Heart left ventricle (tissue), 16 donors: Measurements from ENCODE around the gene GRPEL2. TPM values are rescaled to one million over a fixed set of nuclear protein-coding genes. Genes with fewer than 3 reads are reported as not detected.

ENCODE experiments used
- ATAC-seq, 4 donors: fragments of 200-7000 bp; cut with Tn5 transposase; one replicate each; pipeline ENCODE4 v1.9.1; 2020 to 2022; ENCODE audit warnings: moderate library complexity in 4 of 4, mild to moderate bottlenecking in 3 of 4, moderate number of reproducible peaks in 1 of 4
- DNase-seq, 5 donors: peaks; one replicate each; pipeline ENCODE4 v3.0.0-alpha.2; 2020
- H3K27ac ChIP-seq, 12 donors: fragments of 200-600 bp; sonication (generic) in 4 of 12; one replicate each; pipeline versions ENCODE4 v1.5.0 to v1.8.0; 2016 to 2022; ENCODE audit warnings: mild to moderate bottlenecking in 2 of 12
- H3K27me3 ChIP-seq, 9 donors: fragments of 200-600 bp; sonication (generic) in 2 of 9; one replicate each; pipeline versions ENCODE4 v1.5.1 to v1.8.0; 2016 to 2022; ENCODE audit warnings: mild to moderate bottlenecking in 3 of 9
- H3K36me3 ChIP-seq, 9 donors: fragments of 200-600 bp; sonication (generic) in 2 of 9; one replicate each; pipeline versions ENCODE4 v1.5.0 to v1.8.0; 2018 to 2022; ENCODE audit warnings: mild to moderate bottlenecking in 2 of 9
- H3K4me1 ChIP-seq, 12 donors: fragments of 200-600 bp; sonication (generic) in 4 of 12; one replicate each; pipeline versions ENCODE4 v1.5.0 to v1.8.0; 2016 to 2022; ENCODE audit warnings: mild to moderate bottlenecking in 3 of 12
- H3K4me3 ChIP-seq, 12 donors: fragments of 200-600 bp; sonication (generic) in 4 of 12; one replicate each; pipeline versions ENCODE4 v1.5.0 to v1.8.0; 2017 to 2022; ENCODE audit warnings: mild to moderate bottlenecking in 9 of 12, moderate library complexity in 4 of 12
- H3K9me3 ChIP-seq, 12 donors: fragments of 200-600 bp; sonication (generic) in 4 of 12; one replicate each; pipeline versions ENCODE4 v1.5.0 to v1.8.0; 2016 to 2022; ENCODE audit warnings: mild to moderate bottlenecking in 1 of 12
- CTCF ChIP-seq, 12 donors: fragments of 200-600 bp; sonication (generic) in 4 of 12; IDR thresholded peaks; one replicate each; pipeline versions ENCODE4 v1.5.0 to v1.8.0; 2018 to 2022; ENCODE audit warnings: antibody characterized with exemption in 12 of 12, mild to moderate bottlenecking in 5 of 12
- POLR2A ChIP-seq, 2 donors: fragments of 450-650 bp; IDR thresholded peaks; one replicate each; pipeline ENCODE4 v1.6.1; 2017; ENCODE audit warnings: antibody characterized with exemption in 2 of 2, mild to moderate bottlenecking in 2 of 2, moderate library complexity in 2 of 2
- WGBS, 4 donors: extraction: QIAGEN DNeasy Blood & Tissue Kit in 2 of 4; methylation state at CpG; one replicate each; pipeline versions ENCODE4 v1.1.5 to v1.1.7; 2013 to 2018; 5-methylcytosine and 5-hydroxymethylcytosine counted together
- intact Hi-C, 10 donors: fragments of 100-400 bp; cut with DNase I; formaldehyde crosslinking; loops; one replicate each; pipeline versions ENCODE4 v1.11.1 to v1.14.2; 2022
- polyA plus RNA-seq, 2 donors: library from polyadenylated mRNA; stranded (reverse); fragments of 200-250 nt; gene quantifications; one replicate each; pipeline ENCODE4 v1.2.3, GENCODE V29; 2013
- total RNA-seq, 9 donors: library from RNA; depleted of rRNA in 2 of 9; stranded (reverse); fragments of >200 nt in 2 of 9; fragmentation: NEBNext Ultra II Directional in 3 of 9; extraction: Animal tissue kit (Norgen Biotek cat#: 25700) in 3 of 9; gene quantifications; one replicate each; pipeline versions ENCODE4 v1.1.0 to v1.2.4, GENCODE V29; 2016 to 2023
- donor health status: ischemic (EF 13 %, LVEDD 7.1; RV severe dilation, severe dysfunction).
- donor health status: healthy with polysubstance abuse.
- donor health status: DM: no; HTN: yes; CAD: no.
- donor health status: DM: no; HTN: no; CAD: no.
- donor health status: ischemic (EF 25% LVEDD 6.9; RV normal size, moderate dysfunction).
- donor health status: ischemic (EF 25% LVEDD 5.7; RV mildly dilated, moderate dysfunction).
- donor health status: healthy.
- donor health status: DM: yes; HTN: yes; CAD: no.
- donor health status: ischemic (EF 35%, LVEDD 5.7; RV mildly dilated, moderate dysfunction).
- donor health status: nonischemic (EF 11% LVEDD 7.7; RV severe dilation, severe dysfunction).
- donor health status: DM: yes; HTN: yes; CAD: no.
- donor health status: PGD.
- donor health status: ischemic (EF 29% LVEDD 5.4; RV normal size, mild dysfunction).
- donor health status: nonischemic (EF 23%, LVEDD 6.1; RV moderate dilation, normal function).

The GRPEL2 gene
- total and polyA plus RNA-seq, 11 donors = 5.1 to 14.0 (median 9.3) TPM

DNA sequence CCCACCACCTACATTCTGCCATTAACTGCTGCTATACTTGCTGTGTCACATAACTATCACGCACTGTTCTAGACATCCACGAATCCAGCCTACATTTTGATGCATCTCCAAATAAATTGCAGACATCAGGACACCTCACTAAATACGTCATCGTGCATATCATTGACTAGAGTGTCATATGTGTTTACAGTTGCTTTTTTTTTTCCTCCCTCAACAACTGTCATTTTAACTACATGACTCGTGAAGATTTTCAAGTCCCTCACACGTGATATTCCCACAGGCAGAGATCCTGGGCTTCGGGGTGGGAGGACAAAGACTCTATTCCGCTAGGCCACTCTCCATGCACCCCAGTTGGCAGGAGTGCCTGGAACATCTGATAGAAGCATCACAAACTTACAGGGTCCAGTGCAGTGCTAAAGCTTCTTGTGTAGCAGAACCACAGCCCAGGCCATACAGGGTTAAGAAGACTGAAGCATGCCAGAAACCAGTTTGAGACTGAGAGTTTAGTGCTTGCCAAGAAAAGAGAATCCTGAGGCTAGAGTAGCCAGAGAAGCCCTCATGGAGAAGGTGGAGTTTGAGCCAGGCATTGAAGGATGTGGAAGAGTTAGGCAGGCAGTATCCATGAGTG is 13.7 kb downstream of the GRPEL2 start:
- Histone ChIP-seq H3K4me3 (peak overlapping the region in 2 of 12 donors; percentile 69 to 78), H3K9me3 (no peaks in the 10 kb centered on the region), H3K36me3 (peaks cover 0 to 17% (median 14%) of the 10 kb centered on the region in 9 donors), H3K27me3 (no peaks in the 10 kb centered on the region), H3K4me1 (peaks cover 0 to 30% (median 11%) of the 10 kb centered on the region in 12 donors), H3K27ac (no peak overlapping the region)
- intact Hi-C loops = loop anchor here in 4 of 10 donors (5.0 to 10.0 kb wide), 3 partner anchors 37 to 234 kb away; partner anchors contain the start of gene AFAP1L1 (in 2 of the 4)
- DNase-seq (no peak), ATAC-seq (no peak)
- TF ChIP-seq CTCF (IDR thresholded peaks at IDR 0.05) = no peak
- TF ChIP-seq POLR2A (IDR thresholded peaks at IDR 0.05) = no peak
- WGBS, 4 donors = 77 to 88% (median 81%) methylated on average over 8 of the region's 8 CpGs

GRCh38 chr5:149360272-149360671 is 15.0 kb downstream of the GRPEL2 start:
- WGBS, 4 donors = 81 to 89% (median 84%) methylated on average over 1 of the region's 1 CpG
- peak overlapping the region in 1 of 12 donors; percentile 24 for H3K27ac ChIP-seq
- H3K36me3 ChIP-seq = peaks cover 0 to 6% (median under 1%) of the 10 kb centered on the region in 9 donors
- TF ChIP-seq CTCF (IDR thresholded peaks at IDR 0.05) = no peak
- no peak for TF ChIP-seq POLR2A (IDR thresholded peaks at IDR 0.05)
- DNase-seq = no peak
- H3K9me3 ChIP-seq = no peaks in the 10 kb centered on the region
- peaks cover 0 to 30% (median 11%) of the 10 kb centered on the region in 12 donors for H3K4me1 ChIP-seq
- no peak for ATAC-seq
- H3K27me3 ChIP-seq = no peaks in the 10 kb centered on the region
- no peak overlapping the region for H3K4me3 ChIP-seq
- intact Hi-C loops = no loop called here

GRCh38 chr5:149362541-149362940 is 17.2 kb downstream of the GRPEL2 start:
- Histone ChIP-seq H3K27me3 (no peaks in the 10 kb centered on the region), H3K4me3 (no peak overlapping the region), H3K27ac (no peak overlapping the region), H3K4me1 (peaks cover 0 to 25% (median 9%) of the 10 kb centered on the region in 12 donors), H3K36me3 (no peaks in the 10 kb centered on the region), H3K9me3 (no peaks in the 10 kb centered on the region)
- intact Hi-C loops = no loop called here
- no peak for DNase-seq
- WGBS, 4 donors = 87 to 93% (median 90%) methylated on average over 12 of the region's 12 CpGs
- no peak for ATAC-seq
- TF ChIP-seq POLR2A (IDR thresholded peaks at IDR 0.05) = no peak
- TF ChIP-seq CTCF (IDR thresholded peaks at IDR 0.05) = no peak

- Histone ChIP-seq H3K27ac (no peak overlapping the region), H3K4me1 (peaks cover 0 to 27% (median 6%) of the 10 kb centered on the region in 12 donors), H3K27me3 (no peaks in the 10 kb centered on the region), H3K4me3 (no peak overlapping the region), H3K9me3 (no peaks in the 10 kb centered on the region), H3K36me3 (no peaks in the 10 kb centered on the region)
- TF ChIP-seq CTCF (IDR thresholded peaks at IDR 0.05) = no peak
- TF ChIP-seq POLR2A (IDR thresholded peaks at IDR 0.05) = no peak
- ATAC-seq (no peak), DNase-seq (no peak)
- intact Hi-C loops = no loop called here
Measured at GRCh38 chr5:149363358-149363757, 18.1 kb downstream of the GRPEL2 start.
